Measurements from ENCODE around the gene GJC2. TPM values are rescaled to one million over a fixed set of nuclear protein-coding genes. Genes with fewer than 3 reads are reported as not detected.

GJC2 gene
- total RNA-seq, 1 donor from 2014 or later: 1.1 TPM

- peaks cover 44% of the 10 kb centered on the region for H3K79me2 ChIP-seq (ENCODE audit: insufficient read depth, low read length)
- peaks cover 20% of the 10 kb centered on the region for H3K4me1 Mint-ChIP-seq (ENCODE audit: low read depth, unreplicated experiment)
These were observed 10.3 kb upstream of the GJC2 start for GRCh38 chr1:228139406-228139930.

DNA sequence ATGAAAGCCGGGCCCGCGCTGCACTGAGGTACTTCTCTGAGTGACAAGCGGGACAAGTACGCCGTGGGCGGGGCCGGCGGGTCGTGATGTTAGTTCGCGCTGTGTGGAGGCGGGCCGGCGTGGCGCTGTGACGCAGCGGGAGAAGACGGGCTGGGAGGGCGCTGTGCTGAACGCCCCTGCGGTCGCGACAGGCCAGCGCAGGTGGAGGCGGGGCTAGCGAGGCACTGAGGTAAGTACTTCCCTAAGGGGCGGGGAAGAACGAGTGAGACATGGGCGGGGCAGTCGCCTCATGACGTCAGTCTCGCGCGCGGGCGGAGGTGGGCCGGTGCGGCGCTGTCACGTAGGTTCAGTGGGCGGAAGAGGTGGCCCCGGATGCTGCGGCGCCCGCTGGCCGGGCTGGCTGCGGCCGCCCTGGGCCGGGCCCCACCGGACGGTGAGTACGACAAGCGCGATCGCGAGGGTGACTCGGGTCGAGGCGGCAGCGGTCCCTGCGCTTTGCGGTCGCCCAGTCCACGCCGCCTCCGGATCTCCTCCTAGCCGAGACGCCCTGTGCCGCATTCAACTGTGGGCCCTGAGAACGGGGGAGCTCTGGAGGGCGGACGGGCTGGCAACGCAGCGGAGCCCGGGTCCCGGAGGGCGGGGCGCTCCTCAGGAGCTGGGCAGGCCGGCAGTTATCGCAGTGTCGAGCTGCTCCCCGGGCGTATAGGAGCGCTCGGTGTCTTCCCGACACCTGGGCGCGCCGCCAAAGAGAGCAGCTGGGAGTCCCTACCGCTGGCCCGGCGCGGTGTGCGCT is 9.6 kb upstream of the GJC2 start, which contains the start of gene GUK1:
Gene GUK1 (plus strand): TSS at position 349 of the 793 bp plus-strand sequence. CDS start 24 bp downstream, at position 373.
- peaks cover 3% of the 10 kb centered on the region for H3K36me3 Mint-ChIP-seq (ENCODE audit: low read depth, unreplicated experiment)

More at GRCh38 chr1:228139406-228139930, 10.3 kb upstream of the GJC2 start:
- Mint-ChIP-seq H3K4me3 (ENCODE audit: unreplicated experiment) (peak overlapping the region; percentile 92), H3K27me3 (ENCODE audit: low read depth, unreplicated experiment) (peaks cover 30% of the 10 kb centered on the region), H3K36me3 (ENCODE audit: low read depth, unreplicated experiment) (peaks cover 3% of the 10 kb centered on the region), H3K27ac (ENCODE audit: unreplicated experiment) (peak overlapping the region; percentile 93), H3K9me3 (ENCODE audit: unreplicated experiment) (peaks cover 2% of the 10 kb centered on the region)
- Histone ChIP-seq H4K20me1 (ENCODE audit: insufficient read depth, low read length) (peaks cover 39% of the 10 kb centered on the region), H3K9me3 (ENCODE audit: insufficient read depth, low read depth, low read length) (no peaks in the 10 kb centered on the region), H3K27me3 (ENCODE audit: insufficient read depth, low read length) (peaks cover 27% of the 10 kb centered on the region), H3K27ac (ENCODE audit: low read depth, low read length) (peak overlapping the region; percentile 85), H3K36me3 (ENCODE audit: insufficient read depth, low read length) (no peaks in the 10 kb centered on the region), H3K4me3 (ENCODE audit: insufficient read depth, low read depth, low read length) (peak overlapping the region; percentile 88), H3K4me2 (ENCODE audit: low read length) (peak overlapping the region; percentile 95), H3K4me1 (ENCODE audit: insufficient read depth, low read length) (peaks cover 20% of the 10 kb centered on the region), H2AFZ (ENCODE audit: low read depth, low read length) (peak overlapping the region; percentile 67), H3K9ac (ENCODE audit: low read length) (peak overlapping the region; percentile 95)
- TF ChIP-seq, protein P1, sequence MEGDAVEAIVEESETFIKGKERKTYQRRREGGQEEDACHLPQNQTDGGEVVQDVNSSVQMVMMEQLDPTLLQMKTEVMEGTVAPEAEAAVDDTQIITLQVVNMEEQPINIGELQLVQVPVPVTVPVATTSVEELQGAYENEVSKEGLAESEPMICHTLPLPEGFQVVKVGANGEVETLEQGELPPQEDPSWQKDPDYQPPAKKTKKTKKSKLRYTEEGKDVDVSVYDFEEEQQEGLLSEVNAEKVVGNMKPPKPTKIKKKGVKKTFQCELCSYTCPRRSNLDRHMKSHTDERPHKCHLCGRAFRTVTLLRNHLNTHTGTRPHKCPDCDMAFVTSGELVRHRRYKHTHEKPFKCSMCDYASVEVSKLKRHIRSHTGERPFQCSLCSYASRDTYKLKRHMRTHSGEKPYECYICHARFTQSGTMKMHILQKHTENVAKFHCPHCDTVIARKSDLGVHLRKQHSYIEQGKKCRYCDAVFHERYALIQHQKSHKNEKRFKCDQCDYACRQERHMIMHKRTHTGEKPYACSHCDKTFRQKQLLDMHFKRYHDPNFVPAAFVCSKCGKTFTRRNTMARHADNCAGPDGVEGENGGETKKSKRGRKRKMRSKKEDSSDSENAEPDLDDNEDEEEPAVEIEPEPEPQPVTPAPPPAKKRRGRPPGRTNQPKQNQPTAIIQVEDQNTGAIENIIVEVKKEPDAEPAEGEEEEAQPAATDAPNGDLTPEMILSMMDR (IDR thresholded peaks at IDR 0.05; ENCODE audit: insufficient read depth, low read depth, low read length): no peak
- TF ChIP-seq EZH2 (IDR thresholded peaks at IDR 0.05; ENCODE audit: insufficient read depth, low read length): no peak
- no peak for DNase-seq (ENCODE audit: low read depth)
- FAIRE-seq: no peak

More for the DNA sequence above, 9.6 kb upstream of the GJC2 start, which contains the start of gene GUK1:
- Mint-ChIP-seq H3K27me3 (ENCODE audit: low read depth, unreplicated experiment) (peaks cover 24% of the 10 kb centered on the region), H3K27ac (ENCODE audit: unreplicated experiment) (peak within 1 kb of the TSS; percentile 93), H3K4me3 (ENCODE audit: unreplicated experiment) (peak within 1 kb of the TSS; percentile 92), H3K9me3 (ENCODE audit: unreplicated experiment) (peaks cover 2% of the 10 kb centered on the region), H3K4me1 (ENCODE audit: low read depth, unreplicated experiment) (peaks cover 20% of the 10 kb centered on the region)
- H4K20me1 ChIP-seq (ENCODE audit: insufficient read depth, low read length): peaks cover 46% of the 10 kb centered on the region
- H3K27ac ChIP-seq (ENCODE audit: low read depth, low read length): peak within 1 kb of the TSS; percentile 85
- H2AFZ ChIP-seq (ENCODE audit: low read depth, low read length): peak within 1 kb of the TSS; percentile 67
- peak within 1 kb of the TSS; percentile 95 for H3K9ac ChIP-seq (ENCODE audit: low read length)
- FAIRE-seq (no peak), DNase-seq (ENCODE audit: low read depth) (peak; percentile 99)
- peaks cover 21% of the 10 kb centered on the region for H3K27me3 ChIP-seq (ENCODE audit: insufficient read depth, low read length)
- peak within 1 kb of the TSS; percentile 88 for H3K4me3 ChIP-seq (ENCODE audit: insufficient read depth, low read depth, low read length)
- H3K36me3 ChIP-seq (ENCODE audit: insufficient read depth, low read length): no peaks in the 10 kb centered on the region
- no peaks in the 10 kb centered on the region for H3K9me3 ChIP-seq (ENCODE audit: insufficient read depth, low read depth, low read length)
- H3K4me2 ChIP-seq (ENCODE audit: low read length): peak within 1 kb of the TSS; percentile 95
- H3K79me2 ChIP-seq (ENCODE audit: insufficient read depth, low read length): peaks cover 50% of the 10 kb centered on the region
- peaks cover 20% of the 10 kb centered on the region for H3K4me1 ChIP-seq (ENCODE audit: insufficient read depth, low read length)
- TF ChIP-seq, protein P1 (IDR thresholded peaks at IDR 0.05; ENCODE audit: insufficient read depth, low read depth, low read length): no peak
- TF ChIP-seq EZH2 (IDR thresholded peaks at IDR 0.05; ENCODE audit: insufficient read depth, low read length): no peak
